Calu3 (cell line): Measurements from ENCODE around the gene MADCAM1. TPM values are rescaled to one million over a fixed set of nuclear protein-coding genes. Genes with fewer than 3 reads are reported as not detected.
"Not testable (repeated sequence)": the region's sequence is repeated elsewhere in the genome, so short reads cannot be mapped to it uniquely, and the experiment has no call there.

Experiments
- Bru-seq: library from RNA; stranded (reverse); fragments of 400-500 nt; gene quantifications from one replicate; lab custom pipeline; 2021; lab: Mats Ljungman, UMichigan
- BruChase-seq, 2 experiments: library from RNA; stranded (reverse); fragments of 400-500 nt; gene quantifications; one replicate each; lab custom pipeline; 2021; lab: Mats Ljungman, UMichigan
- BruUV-seq: library from RNA; stranded (reverse); fragments of 400-500 nt; replicated peaks from 2 replicates; lab custom pipeline; 2021; lab: Mats Ljungman, UMichigan
- CTCF ChIA-PET: fragments of 300-600 bp; sonication (Branson Sonifier 250); formaldehyde crosslinking; loops from one replicate; lab custom pipeline; 2022; ENCODE audit warnings: antibody characterized with exemption; lab: Charles Lee
- DNase-seq: peaks from one replicate; pipeline ENCODE4 v3.0.0; 2022
- H3K27ac Mint-ChIP-seq: one replicate; pipeline ENCODE4 v1.8.0; 2022; ENCODE audit warnings: mixed read lengths; ENCODE audit not compliant: unreplicated experiment
- H3K27me3 Mint-ChIP-seq: one replicate; pipeline ENCODE4 v1.8.0; 2022; ENCODE audit warnings: mixed read lengths; ENCODE audit not compliant: unreplicated experiment
- H3K36me3 Mint-ChIP-seq: one replicate; pipeline ENCODE4 v1.8.0; 2022; ENCODE audit warnings: mild to moderate bottlenecking, moderate library complexity, mixed read lengths; ENCODE audit not compliant: insufficient read depth, unreplicated experiment
- H3K4me1 Mint-ChIP-seq: one replicate; pipeline ENCODE4 v1.8.0; 2022; ENCODE audit warnings: mild to moderate bottlenecking, low read depth, mixed read lengths; ENCODE audit not compliant: unreplicated experiment
- H3K4me3 Mint-ChIP-seq: one replicate; pipeline ENCODE4 v1.8.0; 2022; ENCODE audit warnings: mild to moderate bottlenecking, low read depth, moderate library complexity, mixed read lengths; ENCODE audit not compliant: unreplicated experiment
- H3K9me3 Mint-ChIP-seq: one replicate; pipeline ENCODE4 v1.8.0; 2022; ENCODE audit warnings: low read depth, mixed read lengths; ENCODE audit not compliant: unreplicated experiment
- intact Hi-C: fragments of 100-400 bp; cut with micrococcal nuclease; formaldehyde crosslinking; loops from one replicate; pipeline ENCODE4 v1.10.0; 2022; ENCODE audit not compliant: unreplicated experiment
- long read RNA-seq: library from polyadenylated mRNA; stranded (forward); transcript quantifications from one replicate; pipeline ENCODE4 v2.0.0, GENCODE V29; 2022
- total RNA-seq: library from RNA; stranded (reverse); gene quantifications from 2 replicates; pipeline ENCODE4 v1.2.3, GENCODE V29; 2022
- TF ChIP-seq, protein P1 (sequence below): fragments of 200-600 bp; IDR thresholded peaks from one replicate; pipeline ENCODE4 v1.8.0; 2022; ENCODE audit warnings: antibody characterized with exemption; ENCODE audit not compliant: unreplicated experiment

MADCAM1 gene
- total RNA-seq (0.34 and 0.47 TPM in 2 replicates), Bru-seq, nascent RNA (percentile 12 among the genes with signal in this experiment), BruChase-seq, experiment 1, labeled RNA remaining after a 6-hour chase (percentile 21 among the genes with signal in this experiment), BruChase-seq, experiment 2, labeled RNA remaining after a 2-hour chase (percentile 23 among the genes with signal in this experiment)
- long read RNA-seq, partial matches to known transcripts = 0 of 3 reads
- long read RNA-seq, other reads (novel, unspliced or antisense) = 3 of 3 reads

GRCh38 chr19:496112-496665, at the start of gene MADCAM1:
Gene MADCAM1 (plus strand): TSS chr19:496486. CDS start chr19:496500, 14 bp downstream.
- H3K27me3 Mint-ChIP-seq = peaks cover 33% of the 10 kb centered on the region
- no peak for DNase-seq
- no peak within 1 kb of the TSS for H3K27ac Mint-ChIP-seq
- H3K36me3 Mint-ChIP-seq = peaks cover 19% of the 10 kb centered on the region
- TF ChIP-seq, protein P1, sequence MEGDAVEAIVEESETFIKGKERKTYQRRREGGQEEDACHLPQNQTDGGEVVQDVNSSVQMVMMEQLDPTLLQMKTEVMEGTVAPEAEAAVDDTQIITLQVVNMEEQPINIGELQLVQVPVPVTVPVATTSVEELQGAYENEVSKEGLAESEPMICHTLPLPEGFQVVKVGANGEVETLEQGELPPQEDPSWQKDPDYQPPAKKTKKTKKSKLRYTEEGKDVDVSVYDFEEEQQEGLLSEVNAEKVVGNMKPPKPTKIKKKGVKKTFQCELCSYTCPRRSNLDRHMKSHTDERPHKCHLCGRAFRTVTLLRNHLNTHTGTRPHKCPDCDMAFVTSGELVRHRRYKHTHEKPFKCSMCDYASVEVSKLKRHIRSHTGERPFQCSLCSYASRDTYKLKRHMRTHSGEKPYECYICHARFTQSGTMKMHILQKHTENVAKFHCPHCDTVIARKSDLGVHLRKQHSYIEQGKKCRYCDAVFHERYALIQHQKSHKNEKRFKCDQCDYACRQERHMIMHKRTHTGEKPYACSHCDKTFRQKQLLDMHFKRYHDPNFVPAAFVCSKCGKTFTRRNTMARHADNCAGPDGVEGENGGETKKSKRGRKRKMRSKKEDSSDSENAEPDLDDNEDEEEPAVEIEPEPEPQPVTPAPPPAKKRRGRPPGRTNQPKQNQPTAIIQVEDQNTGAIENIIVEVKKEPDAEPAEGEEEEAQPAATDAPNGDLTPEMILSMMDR = no peak
- H3K4me3 Mint-ChIP-seq = no peak within 1 kb of the TSS
- intact Hi-C loops = no loop called here
- CTCF ChIA-PET = no interaction called here
- peaks cover 8% of the 10 kb centered on the region for H3K4me1 Mint-ChIP-seq
- no TSS peak for BruUV-seq
- H3K9me3 Mint-ChIP-seq = peaks cover 3% of the 10 kb centered on the region

GRCh38 chr19:447064-447426, 49.2 kb upstream of the MADCAM1 start:
- no TSS peak for BruUV-seq
- H3K36me3 Mint-ChIP-seq = no peaks in the 10 kb centered on the region
- intact Hi-C loops = no loop called here
- peaks cover under 1% of the 10 kb centered on the region for H3K9me3 Mint-ChIP-seq
- H3K27me3 Mint-ChIP-seq = no peaks in the 10 kb centered on the region
- H3K4me3 Mint-ChIP-seq = no peak overlapping the region
- H3K4me1 Mint-ChIP-seq = no peaks in the 10 kb centered on the region
- no peak overlapping the region for H3K27ac Mint-ChIP-seq
- CTCF ChIA-PET = no interaction called here
- DNase-seq = no peak
- TF ChIP-seq, protein P1 = no peak

DNA sequence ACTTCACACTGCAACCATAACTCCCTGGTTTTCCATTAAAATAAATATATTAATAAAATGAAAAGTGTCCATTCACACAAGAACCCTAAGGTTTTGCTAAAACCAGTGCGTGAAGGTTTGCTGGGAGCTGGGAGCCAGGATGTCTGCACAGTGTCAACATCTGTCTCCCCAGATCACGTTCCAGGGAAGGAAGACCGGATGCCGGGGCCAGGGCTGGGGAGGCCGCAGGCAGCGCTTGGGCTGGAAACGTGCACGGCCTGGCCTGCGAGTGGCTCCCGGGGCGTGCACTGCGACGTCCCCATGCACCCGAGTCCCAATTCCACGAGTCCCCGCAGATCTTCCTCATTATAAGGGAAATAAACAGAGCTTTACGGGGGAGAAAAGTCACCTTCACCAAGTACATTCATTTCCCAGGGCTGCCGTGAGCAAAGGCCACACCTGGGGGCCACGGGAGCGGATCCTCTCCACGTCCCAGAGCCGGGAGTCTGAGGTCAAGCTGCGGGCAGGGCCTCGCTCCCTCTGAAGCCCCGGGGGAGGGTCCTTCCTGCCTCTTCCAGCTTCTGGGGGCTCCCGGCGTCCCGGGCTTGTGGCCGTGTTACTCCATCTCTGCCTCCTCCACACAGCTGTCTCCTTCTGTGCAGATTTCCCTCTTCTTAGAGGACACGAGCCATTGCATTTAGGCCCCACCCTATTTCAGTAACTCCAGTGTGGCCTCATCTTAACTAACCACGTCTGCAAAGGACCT, 48.3 kb upstream of the MADCAM1 start:
- Mint-ChIP-seq H3K27me3 (no peaks in the 10 kb centered on the region), H3K9me3 (no peaks in the 10 kb centered on the region), H3K27ac (no peak overlapping the region), H3K4me1 (no peaks in the 10 kb centered on the region), H3K36me3 (no peaks in the 10 kb centered on the region), H3K4me3 (no peak overlapping the region)
- DNase-seq = no peak
- TF ChIP-seq, protein P1 = no peak
- CTCF ChIA-PET = no interaction called here
- intact Hi-C loops = no loop called here
- no TSS peak for BruUV-seq

- Mint-ChIP-seq H3K27ac (no peak overlapping the region), H3K4me1 (no peaks in the 10 kb centered on the region), H3K9me3 (no peaks in the 10 kb centered on the region), H3K27me3 (no peaks in the 10 kb centered on the region), H3K36me3 (no peaks in the 10 kb centered on the region), H3K4me3 (no peak overlapping the region)
- TF ChIP-seq, protein P1 = no peak
- intact Hi-C loops = no loop called here
- CTCF ChIA-PET = no interaction called here
- DNase-seq = no peak
- no TSS peak for BruUV-seq
Observed at GRCh38 chr19:449916-450315, 46.4 kb upstream of the MADCAM1 start.

GRCh38 chr19:450912-451481, 45.3 kb upstream of the MADCAM1 start:
- H3K4me1 Mint-ChIP-seq, H3K9me3 Mint-ChIP-seq, H3K36me3 Mint-ChIP-seq, CTCF ChIA-PET, BruUV-seq, DNase-seq, H3K27me3 Mint-ChIP-seq, intact Hi-C loops, H3K27ac Mint-ChIP-seq, H3K4me3 Mint-ChIP-seq: not testable (repeated sequence)
